ENCODE results near the gene ATN1.

GRCh38 chr12:6941267-6941666 is 13.5 kb downstream of the ATN1 start:
- TF ChIP-seq CTCF (IDR thresholded peaks at IDR 0.05), result no peak
- no peak for TF ChIP-seq POLR2A (IDR thresholded peaks at IDR 0.05)
